T1000 (cell line): ENCODE data around the gene KRT27.
A peak's percentile ranks its signal among the peaks of the same experiment; 100 is the strongest.

Experiments used
- DNase-seq: peaks from one replicate; lab custom pipeline; 2025; ENCODE audit warnings: mixed read lengths; lab: John Stamatoyannopoulos, UW

Gene KRT27

DNA sequence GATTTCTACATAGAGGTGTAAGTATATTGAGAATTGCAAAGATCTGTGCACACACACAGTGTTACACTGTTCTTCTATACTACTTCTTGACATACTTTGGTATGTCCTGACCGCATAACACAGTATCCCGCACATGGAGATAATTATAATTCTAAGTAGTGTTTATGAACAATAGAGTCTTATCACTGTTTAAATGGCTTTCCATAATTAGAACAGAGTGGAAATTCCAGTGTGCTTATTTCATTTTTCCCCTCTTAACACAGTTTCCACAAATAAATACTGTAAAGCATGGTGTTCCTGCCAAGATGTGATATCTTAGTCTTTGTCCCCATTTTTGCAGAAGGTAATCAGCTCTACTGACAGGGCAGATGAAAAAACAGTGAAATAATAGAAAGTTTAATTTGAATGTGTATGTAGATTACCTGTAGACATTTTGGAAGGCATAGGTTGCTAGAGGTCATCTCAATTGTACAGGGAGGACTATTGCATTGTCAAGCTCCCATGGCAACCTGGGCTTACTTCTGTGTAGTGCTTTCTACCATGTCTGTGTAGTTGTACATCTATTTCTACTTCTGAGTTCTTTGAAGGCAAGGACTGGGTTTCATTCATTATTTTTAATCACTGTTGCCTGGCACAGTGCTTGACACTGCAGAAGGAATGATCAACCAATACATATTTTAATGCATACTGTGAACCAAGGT is 27.5 kb upstream of the KRT27 start:
- DNase-seq, result no peak

DNA sequence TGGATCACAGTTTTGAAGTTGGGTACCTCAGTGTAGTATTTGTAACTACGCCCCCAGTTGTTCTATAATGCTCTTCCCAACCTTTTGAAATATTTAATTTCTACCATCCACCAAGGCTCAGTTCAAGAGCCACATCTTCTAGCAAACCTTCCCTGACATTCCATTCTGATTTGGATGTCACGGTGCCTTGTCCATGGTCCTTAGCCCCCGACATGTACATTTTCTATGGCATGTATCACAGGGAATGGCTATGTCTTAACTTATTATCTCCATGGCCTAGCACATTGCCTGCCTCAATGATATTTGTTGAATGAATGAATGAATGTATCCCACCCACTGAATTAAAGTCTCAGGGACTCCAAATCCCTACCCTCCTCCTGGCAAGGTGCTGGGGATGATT is 23.8 kb upstream of the KRT27 start:
- no peak for DNase-seq

DNA sequence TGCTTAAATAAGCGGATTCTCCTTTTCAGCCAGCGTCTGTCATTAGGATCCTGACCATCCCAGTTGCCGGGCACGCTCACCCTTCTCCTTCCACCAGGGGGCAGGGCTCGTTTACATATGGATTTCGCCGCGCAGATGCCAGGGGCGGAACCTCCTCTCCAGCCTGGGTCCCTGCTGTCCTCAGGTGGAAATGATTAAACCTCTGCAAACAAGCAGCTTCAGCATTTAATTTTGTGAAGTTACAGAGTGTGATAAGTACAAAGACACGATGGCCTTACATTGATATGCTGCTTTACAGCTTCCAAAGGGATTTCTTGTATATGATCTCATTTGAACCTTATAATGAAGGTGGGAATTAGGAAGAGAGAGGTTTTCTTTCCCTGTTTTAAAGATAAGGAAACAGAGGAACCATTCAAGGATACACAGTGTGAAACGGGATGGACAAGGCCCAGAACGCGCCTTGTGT is 21.3 kb upstream of the KRT27 start:
- peak; percentile 61 for DNase-seq

DNA sequence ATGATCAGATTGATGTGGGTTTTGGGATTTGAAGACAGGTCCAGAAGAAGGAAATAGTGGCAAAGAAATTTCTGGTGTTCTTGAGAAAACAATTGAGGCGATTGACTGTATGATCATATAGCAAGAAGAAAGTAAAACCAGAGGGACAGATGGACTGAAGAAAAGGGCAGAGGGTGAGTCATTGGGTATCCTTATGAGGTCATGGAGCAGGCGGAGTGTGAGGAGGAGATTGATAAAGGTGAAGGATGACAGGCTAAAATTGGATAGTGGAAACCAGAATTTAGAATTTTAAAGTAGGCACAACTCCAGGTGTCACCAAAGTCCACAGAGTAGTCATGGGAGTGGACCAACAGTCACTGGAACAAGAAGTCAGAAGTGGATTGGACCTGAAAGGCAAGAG is 18.8 kb upstream of the KRT27 start:
- no peak for DNase-seq

DNA sequence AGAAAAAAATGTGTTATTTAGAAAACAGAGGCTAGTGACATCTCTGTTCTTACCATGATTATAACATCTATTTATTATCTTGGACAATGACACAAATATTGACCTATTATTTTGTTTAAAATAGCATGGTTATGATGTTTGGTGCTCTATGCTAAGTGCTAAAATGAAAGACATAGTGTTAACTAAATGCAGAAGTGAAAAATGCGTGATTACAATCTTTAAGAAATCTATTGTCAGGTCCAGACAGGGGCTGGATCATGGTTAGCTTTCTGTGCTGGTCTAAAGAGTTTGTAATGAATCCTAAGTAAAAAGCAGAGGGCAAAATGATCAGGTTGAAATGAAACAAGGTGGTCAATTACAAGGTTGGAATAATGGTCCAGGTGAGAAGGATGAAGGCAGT is 18.0 kb upstream of the KRT27 start:
- no peak for DNase-seq

DNA sequence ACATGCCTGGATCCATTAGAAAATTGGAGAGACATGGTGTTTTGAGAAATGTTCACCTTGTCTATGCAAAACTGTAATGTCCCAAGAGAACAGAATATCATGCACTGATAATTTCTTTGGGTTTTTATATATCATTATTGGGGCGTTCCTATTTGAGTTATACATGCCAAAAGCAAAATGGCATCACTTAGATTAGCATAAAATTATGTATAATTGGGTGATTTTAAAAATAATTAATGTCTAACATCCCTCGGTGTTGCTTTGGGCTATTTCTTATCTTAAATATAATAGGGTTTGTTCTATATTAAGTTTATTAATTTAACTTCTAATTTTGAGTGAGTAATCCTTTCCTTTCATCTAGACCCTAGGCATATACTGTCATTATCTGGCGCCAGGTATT is 17.5 kb upstream of the KRT27 start, which contains the start of gene KRT28:
KRT28 (minus strand) TSS at position 101 of the 400 bp plus-strand sequence; CDS start at position 35, 66 bp downstream.
- DNase-seq, result no peak

DNA sequence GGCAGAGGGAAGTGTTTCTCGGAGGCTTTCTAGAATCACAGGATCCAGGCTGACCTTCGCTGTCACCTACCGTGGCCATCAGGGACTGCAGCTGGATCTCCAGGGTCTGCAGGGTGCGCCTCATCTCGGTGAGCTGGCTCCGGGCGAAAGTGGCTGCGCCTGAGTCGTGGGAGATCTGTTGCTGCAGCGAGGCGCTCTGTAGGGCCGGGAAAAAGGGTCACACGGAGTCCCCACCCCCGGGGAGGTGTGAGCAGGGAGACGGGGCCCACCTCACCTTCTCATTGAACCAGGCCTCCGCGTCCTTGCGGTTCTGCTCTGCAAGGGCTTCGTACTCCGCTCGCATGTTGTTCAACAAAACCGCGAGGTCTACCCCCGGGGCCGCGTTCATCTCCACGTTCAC is 14.5 kb upstream of the KRT27 start:
- no peak for DNase-seq

DNA sequence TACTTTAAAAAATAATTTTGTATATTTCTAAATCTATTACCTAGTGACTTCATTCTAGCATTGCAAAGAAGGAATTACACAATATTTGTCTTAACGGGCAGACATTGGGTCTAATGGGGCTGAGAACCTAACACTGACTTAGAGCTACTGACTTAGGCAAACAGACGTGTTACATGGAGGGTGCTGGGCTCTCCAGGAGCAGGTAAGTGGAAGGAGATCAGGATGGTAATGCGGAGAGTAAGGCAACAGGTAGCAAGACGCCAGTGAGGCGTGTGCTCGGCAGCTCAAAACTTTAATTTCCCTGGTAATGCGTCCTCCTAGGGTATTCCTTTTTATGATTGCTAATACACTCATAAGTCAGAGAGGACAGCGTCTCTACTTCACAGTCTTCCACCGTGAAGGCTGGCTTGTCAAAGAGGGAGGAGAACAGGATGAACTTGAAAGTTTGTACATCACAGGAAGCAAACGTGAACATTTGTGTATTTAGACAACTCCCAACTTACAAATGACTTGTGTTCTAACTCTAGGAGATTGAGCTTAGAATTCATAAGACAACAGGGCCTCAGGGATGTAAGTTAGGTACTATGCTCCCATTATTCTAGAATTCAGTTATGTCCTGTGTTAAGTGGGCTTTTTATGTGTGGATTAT is 12.8 kb upstream of the KRT27 start:
- no peak for DNase-seq

DNA sequence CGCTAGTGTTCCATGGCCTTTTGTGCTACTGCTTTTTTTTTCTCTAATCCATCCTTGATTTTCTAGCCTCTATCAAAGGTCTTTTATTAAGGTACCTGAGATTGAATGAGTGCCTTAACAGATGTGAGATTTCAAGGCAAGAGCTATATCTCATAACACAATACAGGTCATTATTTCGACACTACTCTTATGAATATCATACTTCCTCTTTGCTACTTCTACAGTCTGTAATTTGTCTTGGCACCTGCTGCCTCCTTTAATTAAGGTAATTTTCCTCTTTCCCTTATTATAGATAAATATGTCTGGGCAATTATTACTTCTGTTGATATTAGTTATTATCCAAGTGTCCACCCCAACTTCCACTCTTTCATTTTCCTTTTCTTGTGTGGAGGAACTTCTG is 12.1 kb upstream of the KRT27 start:
- no peak for DNase-seq

DNA sequence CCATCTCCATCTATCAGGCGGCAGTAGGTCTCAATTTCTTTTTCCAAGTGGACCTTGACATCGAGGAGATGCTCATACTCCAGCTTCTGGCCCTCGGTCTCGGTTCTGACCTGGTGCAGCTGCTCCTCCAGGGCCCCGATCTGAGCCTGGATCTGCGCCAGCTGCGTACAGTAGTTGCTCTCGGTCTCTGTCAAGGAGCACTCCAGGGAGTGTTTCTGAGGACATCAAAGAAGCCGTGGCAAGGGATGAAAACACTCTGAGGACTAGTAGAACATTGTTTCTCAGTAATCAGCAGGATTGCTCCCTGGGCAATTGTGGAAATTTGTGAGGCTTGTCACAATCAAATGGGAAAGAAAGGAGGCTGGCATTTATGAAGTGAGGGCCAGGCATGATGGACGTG is 11.5 kb upstream of the KRT27 start:
- no peak for DNase-seq

DNA sequence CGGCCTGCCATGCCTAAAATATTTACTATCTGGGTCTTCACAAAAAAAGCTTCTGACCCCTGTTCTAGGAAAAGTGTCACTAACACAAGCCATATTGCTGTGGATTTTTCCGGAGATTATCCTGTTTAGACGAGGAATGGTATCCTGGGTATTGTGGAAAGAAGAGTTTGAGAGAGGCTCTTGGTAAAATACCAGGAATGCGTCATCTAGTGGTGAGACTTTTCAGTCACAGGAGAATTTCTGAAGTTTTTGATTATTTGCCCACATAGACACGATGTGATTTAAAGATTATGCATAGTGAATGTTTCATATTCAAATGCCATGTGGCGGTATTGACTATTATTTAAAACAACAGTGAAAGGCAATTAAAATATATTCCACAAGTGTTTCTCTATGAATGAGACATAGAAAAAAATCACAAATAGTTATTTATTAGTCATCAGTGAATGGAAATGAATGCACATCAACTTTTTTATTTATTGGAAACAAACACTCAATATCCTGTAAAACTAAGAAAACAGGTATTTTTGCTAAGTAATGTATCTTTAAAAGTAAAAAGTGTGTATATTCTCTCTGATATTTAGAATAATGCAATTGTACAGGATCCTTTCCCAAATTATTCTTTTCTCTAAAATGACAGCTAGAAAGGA is 9.6 kb upstream of the KRT27 start:
- DNase-seq, result no peak

DNA sequence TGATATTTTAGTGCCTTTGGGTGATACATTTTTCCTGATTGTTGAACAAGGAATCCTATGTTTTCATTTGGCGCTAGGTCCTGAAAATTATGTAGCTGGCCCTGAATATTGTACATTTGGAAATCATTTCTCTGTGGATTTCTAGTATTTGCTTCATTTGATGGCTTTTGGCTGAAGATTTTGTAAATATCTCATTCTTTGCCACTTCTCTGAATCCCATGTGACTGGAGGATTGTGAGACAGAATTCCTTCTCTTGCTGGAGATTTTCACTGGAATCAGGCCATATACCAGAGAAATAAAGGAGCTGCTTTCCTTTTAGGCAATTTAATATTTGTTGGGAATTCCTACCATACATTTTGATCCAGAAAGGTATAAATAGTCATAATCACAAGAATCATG is 8.8 kb upstream of the KRT27 start:
- no peak for DNase-seq

DNA sequence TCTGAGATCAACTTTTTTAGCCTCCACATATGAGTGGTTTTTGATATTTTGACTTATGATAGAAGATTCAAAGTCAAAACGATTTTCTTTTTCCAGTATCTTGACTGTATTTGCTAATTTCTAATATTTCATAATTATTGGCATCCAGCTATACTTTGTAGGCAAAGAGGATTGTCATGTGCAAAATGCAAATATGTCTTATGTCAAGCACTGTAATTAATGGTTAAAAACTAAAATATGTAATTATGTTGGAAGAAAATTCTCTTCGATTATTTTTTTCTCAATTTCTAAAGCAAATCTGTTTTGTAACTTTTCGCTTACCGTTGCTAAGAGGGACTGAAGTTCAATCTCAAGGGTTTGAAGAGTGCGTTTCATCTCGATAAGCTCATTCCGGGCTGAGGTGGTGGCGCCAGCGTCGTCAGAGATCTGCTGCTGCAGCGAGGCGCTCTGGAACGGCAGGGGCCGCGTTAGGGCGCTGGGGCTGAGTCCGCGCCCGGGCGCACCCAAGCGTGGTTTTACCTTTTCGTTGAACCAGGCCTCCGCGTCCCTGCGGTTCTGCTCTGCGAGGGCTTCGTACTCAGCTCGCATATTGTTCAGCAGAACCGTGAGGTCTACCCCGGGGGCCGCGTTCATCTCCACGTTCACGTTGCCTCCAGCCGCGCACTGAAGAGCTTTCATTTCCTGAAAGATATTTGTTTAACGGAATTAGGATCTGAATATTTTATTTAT is 3.0 kb downstream of the KRT27 start:
- no peak for DNase-seq

DNA sequence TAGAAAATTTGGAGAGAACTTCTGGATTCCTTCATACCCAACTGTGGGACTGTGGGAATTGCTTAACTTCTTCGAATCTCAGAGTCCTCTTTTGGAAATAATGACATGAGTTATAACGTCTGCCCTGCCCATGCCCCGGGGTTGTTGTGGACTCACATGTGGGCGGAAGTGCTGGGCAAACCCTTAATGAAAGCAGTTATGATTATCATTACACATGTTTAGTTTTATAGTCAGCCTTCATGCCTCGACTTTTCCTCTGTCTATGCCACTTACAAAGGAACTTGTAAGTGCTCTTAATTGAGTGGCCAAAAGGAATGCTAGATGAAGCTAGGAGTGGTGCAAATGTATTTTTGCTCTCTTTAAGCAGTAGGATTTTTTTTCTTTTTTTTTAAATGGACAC is 3.9 kb downstream of the KRT27 start:
- DNase-seq, result no peak

DNA sequence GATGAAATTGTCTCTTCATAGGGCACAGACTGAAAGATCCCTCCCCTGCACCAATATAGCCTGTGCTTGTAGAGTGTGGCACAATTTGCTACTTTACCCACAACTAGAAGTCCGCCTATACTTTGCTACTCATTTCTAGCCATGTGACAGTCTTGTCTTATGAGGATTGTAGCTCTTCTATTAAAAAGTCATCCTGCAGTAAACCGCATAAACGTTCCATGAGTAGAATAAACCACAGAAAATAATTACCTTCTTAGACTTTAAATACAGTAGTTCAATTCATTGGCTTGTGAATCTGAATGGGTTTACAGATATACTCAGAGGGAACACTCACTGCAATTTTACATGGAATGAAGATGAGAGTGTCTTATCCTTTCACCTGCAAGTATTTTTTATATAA is 4.4 kb downstream of the KRT27 start:
- DNase-seq, result no peak

DNA sequence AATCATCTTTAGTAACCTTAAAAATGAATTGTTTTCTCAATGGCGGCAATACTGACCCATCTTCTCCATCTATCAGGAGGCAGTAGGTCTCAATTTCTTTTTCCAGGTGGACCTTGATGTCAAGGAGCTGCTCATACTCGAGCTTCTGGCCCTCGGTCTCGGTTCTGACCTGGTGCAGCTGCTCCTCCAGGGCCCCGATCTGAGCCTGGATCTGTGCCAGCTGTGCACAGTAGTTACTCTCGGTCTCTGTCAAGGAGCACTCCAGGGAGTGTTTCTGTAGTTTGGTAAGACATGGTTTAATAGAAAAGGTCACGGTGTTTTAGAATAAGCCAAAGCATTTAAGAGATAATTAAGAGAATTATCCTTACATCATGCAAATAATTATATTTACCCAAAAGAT is 4.9 kb downstream of the KRT27 start:
- no peak for DNase-seq

DNA sequence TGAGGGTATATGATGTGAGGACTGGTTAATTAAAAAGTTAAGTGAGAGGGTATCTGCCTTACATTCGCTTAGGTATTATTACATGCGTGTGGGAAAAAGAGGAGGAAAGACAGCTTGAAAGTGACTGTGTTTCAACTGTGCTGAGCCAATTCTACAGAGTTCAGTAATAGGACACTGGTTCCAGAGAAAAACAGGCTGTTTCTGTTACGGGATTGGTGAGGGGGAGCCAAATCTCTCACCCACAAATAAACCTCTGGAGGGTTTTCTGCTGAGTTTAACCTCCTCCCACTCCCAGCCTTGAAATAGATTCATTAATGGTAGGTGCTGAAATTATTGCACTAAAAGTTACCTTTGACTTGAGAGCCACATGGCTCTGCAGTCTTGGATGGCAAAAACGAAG is 6.4 kb downstream of the KRT27 start:
- DNase-seq, result no peak

DNA sequence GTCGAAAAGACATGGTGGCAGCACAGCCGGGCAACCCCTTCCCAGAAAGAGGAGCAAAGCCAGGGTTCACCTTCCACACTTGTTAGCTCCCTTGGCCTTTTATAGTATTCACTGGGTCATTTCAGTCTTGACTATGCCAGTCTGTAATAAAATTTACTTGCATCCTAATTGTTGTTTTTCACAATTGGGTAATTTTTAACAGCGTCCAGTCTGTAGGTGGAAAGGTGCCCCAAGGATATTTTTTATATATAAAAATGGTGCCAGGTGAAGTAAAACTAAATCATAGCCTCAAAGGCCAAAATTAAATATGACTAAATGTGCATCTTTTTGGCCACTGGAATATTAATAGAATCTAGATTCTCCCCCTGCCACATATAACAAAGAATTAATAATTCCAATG is 10.2 kb downstream of the KRT27 start, which contains the start of gene KRT26:
KRT26 (minus strand) TSS at position 101 of the 400 bp plus-strand sequence; CDS start at position 13, 88 bp downstream.
- no peak for DNase-seq

DNA sequence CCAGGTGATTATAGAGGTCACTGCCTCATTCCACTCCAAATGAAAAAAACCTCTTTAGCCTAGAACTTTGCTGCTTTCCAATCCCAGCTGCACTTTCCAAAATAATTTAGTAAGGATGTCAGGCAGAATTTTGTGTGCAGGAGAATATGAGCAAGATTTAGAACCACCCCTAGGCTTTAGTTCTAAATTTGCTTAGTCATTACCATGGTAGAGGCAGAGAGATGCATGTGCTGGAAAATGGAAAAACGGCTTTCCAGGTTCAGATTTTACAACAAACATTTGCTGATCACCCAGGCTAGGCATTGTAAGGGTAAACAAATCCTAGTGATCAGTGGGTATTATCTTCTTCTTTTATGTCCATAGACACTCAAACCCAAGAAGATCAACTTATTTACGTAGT is 16.7 kb downstream of the KRT27 start:
- no peak for DNase-seq

DNA sequence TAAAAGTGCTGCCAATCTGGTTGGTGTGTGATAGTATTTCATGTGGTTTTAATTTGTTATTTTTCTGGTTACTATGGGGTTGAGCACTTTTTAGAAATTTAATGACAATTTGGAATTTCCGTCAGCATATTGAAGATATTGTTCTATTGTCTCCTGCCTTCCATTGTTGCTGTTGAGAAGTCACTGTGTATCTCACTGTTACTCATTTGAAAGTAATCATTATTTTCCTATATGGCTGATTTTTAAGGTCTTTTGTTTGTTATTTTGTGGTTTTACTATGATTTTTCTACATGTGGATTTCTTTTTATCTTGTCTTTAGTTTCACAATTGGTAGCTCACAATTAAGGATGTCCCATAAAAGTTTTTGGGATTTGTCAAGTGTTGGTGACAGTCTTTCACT is 18.6 kb downstream of the KRT27 start:
- DNase-seq, result no peak

DNA sequence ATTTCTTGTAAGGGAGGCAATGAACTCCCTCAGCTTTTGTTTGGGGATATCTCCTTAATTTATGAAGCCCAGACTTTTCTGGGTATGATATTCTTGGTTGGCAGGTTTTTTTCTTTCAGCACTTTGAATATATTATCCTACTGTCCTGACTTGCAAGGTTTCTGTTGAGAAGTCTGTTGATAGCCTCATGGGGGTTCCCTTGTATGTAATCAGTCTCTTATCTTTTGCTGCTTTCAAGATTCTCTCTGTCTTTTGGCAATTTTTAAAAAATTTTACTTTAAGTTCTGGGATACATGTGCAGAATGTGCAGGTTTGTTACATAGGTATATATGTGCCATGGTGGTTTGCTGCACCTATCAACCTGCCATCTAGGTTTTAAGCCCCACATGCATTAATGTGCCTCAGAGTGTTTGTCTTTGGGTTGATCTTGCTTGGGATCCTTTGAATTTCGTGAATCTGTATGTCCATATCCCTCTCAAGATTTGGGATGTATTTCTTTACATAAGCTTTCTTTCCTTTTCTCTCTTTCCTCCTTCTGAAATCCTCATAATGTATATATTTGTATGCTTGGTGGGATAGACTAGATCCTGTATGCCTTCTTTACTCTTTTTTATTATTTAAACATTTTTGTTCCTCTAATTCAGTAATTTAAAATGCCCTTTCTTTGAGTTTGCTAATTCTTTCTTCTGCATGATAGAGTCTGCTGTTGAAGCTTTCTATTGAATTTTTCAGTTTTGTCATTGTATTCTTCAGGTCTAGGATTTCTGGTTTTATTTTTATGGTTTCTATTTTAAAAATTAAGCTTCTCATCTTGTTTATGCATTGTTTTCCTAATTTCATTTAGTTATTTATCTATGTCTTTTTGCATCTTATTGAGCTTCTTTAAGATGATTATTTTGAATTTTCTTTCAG is 22.0 kb downstream of the KRT27 start:
- no peak for DNase-seq
